GM12875 (cell line): ENCODE results near the gene FECH.

Experiments
- H3K4me3 ChIP-seq: one replicate; pipeline ENCODE4 v1.5.1; 2011; ENCODE audit warnings: low read depth, low read length, control low read depth
- TF ChIP-seq, protein P1 (sequence below): IDR thresholded peaks from 2 replicates; pipeline ENCODE4 v1.5.1; 2011; ENCODE audit warnings: low read depth, mild to moderate bottlenecking, control low read depth, inconsistent platforms, low read length, moderate library complexity, borderline replicate concordance; ENCODE audit not compliant: insufficient read depth

Gene FECH

GRCh38 chr18:57579934-57580333 lies 6.6 kb downstream of the FECH start:
- TF ChIP-seq, protein P1, sequence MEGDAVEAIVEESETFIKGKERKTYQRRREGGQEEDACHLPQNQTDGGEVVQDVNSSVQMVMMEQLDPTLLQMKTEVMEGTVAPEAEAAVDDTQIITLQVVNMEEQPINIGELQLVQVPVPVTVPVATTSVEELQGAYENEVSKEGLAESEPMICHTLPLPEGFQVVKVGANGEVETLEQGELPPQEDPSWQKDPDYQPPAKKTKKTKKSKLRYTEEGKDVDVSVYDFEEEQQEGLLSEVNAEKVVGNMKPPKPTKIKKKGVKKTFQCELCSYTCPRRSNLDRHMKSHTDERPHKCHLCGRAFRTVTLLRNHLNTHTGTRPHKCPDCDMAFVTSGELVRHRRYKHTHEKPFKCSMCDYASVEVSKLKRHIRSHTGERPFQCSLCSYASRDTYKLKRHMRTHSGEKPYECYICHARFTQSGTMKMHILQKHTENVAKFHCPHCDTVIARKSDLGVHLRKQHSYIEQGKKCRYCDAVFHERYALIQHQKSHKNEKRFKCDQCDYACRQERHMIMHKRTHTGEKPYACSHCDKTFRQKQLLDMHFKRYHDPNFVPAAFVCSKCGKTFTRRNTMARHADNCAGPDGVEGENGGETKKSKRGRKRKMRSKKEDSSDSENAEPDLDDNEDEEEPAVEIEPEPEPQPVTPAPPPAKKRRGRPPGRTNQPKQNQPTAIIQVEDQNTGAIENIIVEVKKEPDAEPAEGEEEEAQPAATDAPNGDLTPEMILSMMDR, result no peak
- no peak overlapping the region for H3K4me3 ChIP-seq

DNA sequence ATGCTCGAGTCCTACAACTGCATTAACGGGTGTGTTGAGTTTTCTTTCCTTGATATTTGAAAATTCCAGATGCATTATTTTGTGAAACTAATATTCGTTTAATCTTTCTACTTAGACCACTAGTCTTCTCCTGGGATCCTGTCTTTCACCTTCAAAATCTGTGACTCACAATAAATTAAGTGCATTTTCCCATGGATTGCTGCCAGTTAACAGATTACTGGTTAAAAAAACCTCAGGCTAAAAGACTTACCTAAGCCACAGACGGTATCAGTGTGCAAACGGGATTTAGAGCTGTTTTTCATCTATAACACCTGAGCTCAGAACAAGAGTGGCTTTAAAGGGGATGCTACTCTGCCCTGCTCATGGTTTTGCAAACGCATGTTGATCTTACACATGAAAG lies 10.2 kb downstream of the FECH start:
- no peak overlapping the region for H3K4me3 ChIP-seq
- TF ChIP-seq, protein P1, result no peak

DNA sequence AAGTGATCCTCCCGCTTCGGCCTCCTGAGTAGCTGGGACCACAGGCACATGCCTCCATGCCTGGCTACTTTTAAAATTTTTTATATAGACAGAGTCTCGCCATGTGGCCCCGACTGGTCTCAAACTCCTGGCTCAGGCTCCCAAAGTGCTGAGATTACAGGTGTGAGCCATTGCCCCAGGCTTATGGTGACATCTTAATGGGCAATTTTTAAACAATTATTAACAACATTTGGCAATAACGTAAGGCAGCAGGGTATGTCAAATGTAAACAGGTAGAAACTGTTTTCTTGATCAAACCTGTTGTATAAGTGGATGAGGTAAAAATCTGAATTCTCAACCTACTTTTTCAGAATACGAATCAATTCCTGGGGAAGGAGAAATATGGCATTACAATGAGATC lies 11.0 kb downstream of the FECH start:
- no peak overlapping the region for H3K4me3 ChIP-seq
- TF ChIP-seq, protein P1, result no peak

DNA sequence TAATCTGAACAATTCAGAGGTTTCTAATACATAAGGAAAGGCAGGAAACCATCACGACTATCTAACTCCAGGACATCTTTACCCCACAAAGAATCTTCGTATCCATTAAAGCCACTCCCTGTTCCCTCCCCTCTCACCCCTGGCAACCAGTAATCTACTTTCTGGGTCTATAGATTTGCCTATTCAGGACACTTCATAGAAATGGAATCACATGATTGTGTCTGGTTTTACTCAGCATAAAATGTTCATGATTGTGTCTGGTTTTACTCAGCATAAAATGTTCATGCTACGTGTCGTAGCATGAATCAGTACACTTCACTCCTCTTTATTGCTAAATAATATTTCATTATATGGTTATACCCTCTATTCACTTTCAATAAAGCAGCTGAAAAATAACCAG lies 11.6 kb downstream of the FECH start:
- H3K4me3 ChIP-seq, result no peak overlapping the region
- TF ChIP-seq, protein P1, result no peak

DNA sequence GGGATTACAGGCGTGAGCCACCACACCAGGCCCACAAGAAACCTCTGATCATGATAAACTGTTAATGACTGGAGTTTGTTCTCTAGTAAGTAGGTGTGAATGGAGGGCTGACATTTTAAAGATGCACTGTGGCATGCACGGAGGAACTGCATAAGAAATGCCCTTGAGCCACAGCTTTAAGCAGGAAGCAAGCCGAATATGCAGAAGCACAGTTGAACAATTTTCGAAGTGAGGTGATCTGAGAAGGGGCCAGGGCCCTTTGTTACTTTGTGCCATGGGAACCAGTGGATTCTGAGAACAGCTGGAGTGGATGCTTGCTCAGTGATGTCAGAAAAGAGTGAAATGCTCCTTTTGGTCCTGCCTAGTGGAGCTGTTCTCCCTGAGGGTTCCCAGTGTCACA lies 16.3 kb downstream of the FECH start:
- TF ChIP-seq, protein P1, result no peak
- no peak overlapping the region for H3K4me3 ChIP-seq

- H3K4me3 ChIP-seq, result no peak overlapping the region
- TF ChIP-seq, protein P1, result no peak
Measured at GRCh38 chr18:57569133-57569532, 17.4 kb downstream of the FECH start.

- H3K4me3 ChIP-seq, result no peak overlapping the region
- TF ChIP-seq, protein P1, result peak; percentile 37; the same call in 1 of the 2 replicates
Measured at GRCh38 chr18:57561728-57562423, 24.6 kb downstream of the FECH start.
